H9 (cell line): ENCODE data around the gene CPB2. TPM values are rescaled to one million over a fixed set of nuclear protein-coding genes. Genes with fewer than 3 reads are reported as not detected.

Source experiments
- DNase-seq: peaks from one replicate; pipeline ENCODE4 v3.0.0-alpha.2; 2017
- H2AFZ ChIP-seq: one replicate; pipeline ENCODE4 v1.6.1; 2013; ENCODE audit warnings: mild to moderate bottlenecking, low read length, control low read depth, moderate library complexity
- H2AK5ac ChIP-seq: 2 replicates; pipeline ENCODE4 v1.6.1; 2013; ENCODE audit warnings: low read length, control low read depth, mixed read lengths; ENCODE audit not compliant: insufficient read length
- H2BK120ac ChIP-seq: one replicate; pipeline ENCODE4 v1.6.1; 2013; ENCODE audit warnings: low read depth, mild to moderate bottlenecking, low read length, control low read depth, inconsistent platforms; ENCODE audit not compliant: poor library complexity, severe bottlenecking
- H2BK12ac ChIP-seq: 2 replicates; pipeline ENCODE4 v1.6.1; 2013; ENCODE audit warnings: low read length, control low read depth, mixed read lengths, low read depth; ENCODE audit not compliant: insufficient read length
- H2BK15ac ChIP-seq: 2 replicates; pipeline ENCODE4 v1.6.1; 2013; ENCODE audit warnings: low read depth, low read length, control low read depth
- H2BK20ac ChIP-seq: one replicate; pipeline ENCODE4 v1.6.1; 2013; ENCODE audit warnings: low read depth, mild to moderate bottlenecking, low read length, control low read depth, inconsistent platforms; ENCODE audit not compliant: poor library complexity, severe bottlenecking
- H2BK5ac ChIP-seq: 2 replicates; pipeline ENCODE4 v1.6.1; 2013; ENCODE audit warnings: low read length, control low read depth, mixed read lengths; ENCODE audit not compliant: insufficient read length
- H3K14ac ChIP-seq: 2 replicates; pipeline ENCODE4 v1.6.1; 2013; ENCODE audit warnings: low read length, control low read depth; ENCODE audit not compliant: insufficient read depth
- H3K18ac ChIP-seq: 2 replicates; pipeline ENCODE4 v1.6.1; 2013; ENCODE audit warnings: low read depth, mild to moderate bottlenecking, mixed read lengths, low read length, control low read depth; ENCODE audit not compliant: insufficient read length
- H3K23ac ChIP-seq: 2 replicates; pipeline ENCODE4 v1.6.1; 2013; ENCODE audit warnings: low read length, control low read depth, mixed read lengths, low read depth; ENCODE audit not compliant: insufficient read length
- H3K23me2 ChIP-seq: 2 replicates; pipeline ENCODE4 v1.6.1; 2013; ENCODE audit warnings: low read depth, mild to moderate bottlenecking, mixed read lengths, low read length, control low read depth; ENCODE audit not compliant: insufficient read length, poor library complexity, severe bottlenecking
- H3K27ac ChIP-seq: 2 replicates; pipeline ENCODE4 v1.5.1; 2013; ENCODE audit warnings: low read length, control low read depth, mixed read lengths, low read depth; ENCODE audit not compliant: insufficient read length
- H3K27me3 ChIP-seq: 2 replicates; pipeline ENCODE4 v1.6.1; 2013; ENCODE audit warnings: low read length, control low read depth, inconsistent platforms; ENCODE audit not compliant: insufficient read depth
- H3K4ac ChIP-seq: 2 replicates; pipeline ENCODE4 v1.6.1; 2013; ENCODE audit warnings: low read depth, mild to moderate bottlenecking, control low read depth, inconsistent platforms, low read length, moderate library complexity
- H3K4me1 ChIP-seq: 2 replicates; pipeline ENCODE4 v1.6.1; 2013; ENCODE audit warnings: low read length, control low read depth, inconsistent platforms; ENCODE audit not compliant: insufficient read depth
- H3K4me2 ChIP-seq: 2 replicates; pipeline ENCODE4 v1.6.1; 2013; ENCODE audit warnings: low read length, control low read depth, mixed read lengths; ENCODE audit not compliant: insufficient read length, insufficient read depth
- H3K56ac ChIP-seq: 2 replicates; pipeline ENCODE4 v1.6.1; 2013; ENCODE audit warnings: low read depth, mild to moderate bottlenecking, mixed read lengths, low read length, control low read depth; ENCODE audit not compliant: insufficient read length
- H3K79me1 ChIP-seq: 2 replicates; pipeline ENCODE4 v1.6.1; 2013; ENCODE audit warnings: low read depth, mild to moderate bottlenecking, moderate library complexity, low read length, control low read depth, inconsistent platforms; ENCODE audit not compliant: insufficient read depth, poor library complexity, severe bottlenecking
- H3K79me2 ChIP-seq: 2 replicates; pipeline ENCODE4 v1.6.1; 2013; ENCODE audit warnings: low read length, control low read depth, inconsistent platforms; ENCODE audit not compliant: insufficient read depth
- H3K9ac ChIP-seq: 2 replicates; pipeline ENCODE4 v1.6.1; 2013; ENCODE audit warnings: low read length, control low read depth, mixed read lengths; ENCODE audit not compliant: insufficient read length; ENCODE audit errors: extremely low read depth
- H3K9me3 ChIP-seq: one replicate; pipeline ENCODE4 v1.6.1; 2013; ENCODE audit warnings: low read depth, low read length, inconsistent platforms; ENCODE audit not compliant: control insufficient read depth
- H3T11ph ChIP-seq: one replicate; pipeline ENCODE4 v1.6.1; 2013; ENCODE audit warnings: mild to moderate bottlenecking, low read length, control low read depth, inconsistent platforms
- H4K20me1 ChIP-seq: one replicate; pipeline ENCODE4 v1.6.1; 2013; ENCODE audit not compliant: control insufficient read depth, insufficient read length, insufficient read depth
- H4K5ac ChIP-seq: 2 replicates; pipeline ENCODE4 v1.6.1; 2013; ENCODE audit warnings: low read depth, mild to moderate bottlenecking, mixed read lengths, low read length, control low read depth; ENCODE audit not compliant: insufficient read length
- H4K8ac ChIP-seq: replicated peaks from 2 replicates; pipeline ENCODE4 v1.6.1; 2013; ENCODE audit warnings: low read length, control low read depth, mixed read lengths, low read depth; ENCODE audit not compliant: insufficient read length
- H4K91ac ChIP-seq: 2 replicates; pipeline ENCODE4 v1.6.1; 2013; ENCODE audit warnings: low read depth, mild to moderate bottlenecking, moderate library complexity, mixed read lengths, low read length, control low read depth; ENCODE audit not compliant: insufficient read length
- H3K27ac Mint-ChIP-seq, 3 experiments: 2 replicates in 2 of 3; 3 replicates in 1 of 3; pipeline ENCODE4 v1.8.0; 2020 to 2021; ENCODE audit warnings: mixed read lengths in 3 of 3, mild to moderate bottlenecking in 1 of 3, moderate library complexity in 1 of 3
- H3K27me3 Mint-ChIP-seq: 2 replicates; pipeline ENCODE4 v1.8.0; 2021; ENCODE audit warnings: low read depth, mild to moderate bottlenecking, moderate library complexity, mixed read lengths
- H3K36me3 Mint-ChIP-seq, 3 experiments: 2 replicates in 2 of 3; 3 replicates in 1 of 3; pipeline ENCODE4 v1.8.0; 2020 to 2021; ENCODE audit warnings: low read depth in 3 of 3, mixed read lengths in 3 of 3; ENCODE audit not compliant: insufficient read depth in 1 of 3
- H3K4me1 Mint-ChIP-seq, 2 experiments: 2 replicates each; pipeline ENCODE4 v1.8.0; 2020; ENCODE audit warnings: mixed read lengths in 2 of 2
- H3K4me3 Mint-ChIP-seq, 2 experiments: 2 replicates in 1 of 2; 3 replicates in 1 of 2; pipeline ENCODE4 v1.8.0; 2020 to 2021; ENCODE audit warnings: mild to moderate bottlenecking in 2 of 2, mixed read lengths in 2 of 2, moderate library complexity in 1 of 2
- H3K9me3 Mint-ChIP-seq, 2 experiments: 2 replicates in 1 of 2; 3 replicates in 1 of 2; pipeline ENCODE4 v1.8.0; 2020; ENCODE audit warnings: mild to moderate bottlenecking in 2 of 2, mixed read lengths in 2 of 2, moderate library complexity in 1 of 2
- WGBS: extraction: QIAGEN DNeasy Blood & Tissue Kit; methylation state at CpG from one replicate; pipeline ENCODE4 v1.1.7; 2013; ENCODE audit warnings: missing lambda C conversion rate, low lambda C conversion rate, mixed read lengths; ENCODE audit not compliant: insufficient read length; ENCODE audit errors: extremely low coverage; 5-methylcytosine and 5-hydroxymethylcytosine counted together
- total RNA-seq: library from RNA; stranded (reverse); gene quantifications from 2 replicates; pipeline ENCODE4 v1.2.1, GENCODE V29; 2021
- TF ChIP-seq, protein P1 (sequence below): fragments of 200-600 bp; sonication (generic); conservative IDR thresholded peaks from 3 replicates; pipeline ENCODE4 v1.8.0; 2021; ENCODE audit warnings: antibody characterized with exemption, mild to moderate bottlenecking

The CPB2 gene
- total RNA-seq, 1 experiment from 2014 or later: not detected

DNA sequence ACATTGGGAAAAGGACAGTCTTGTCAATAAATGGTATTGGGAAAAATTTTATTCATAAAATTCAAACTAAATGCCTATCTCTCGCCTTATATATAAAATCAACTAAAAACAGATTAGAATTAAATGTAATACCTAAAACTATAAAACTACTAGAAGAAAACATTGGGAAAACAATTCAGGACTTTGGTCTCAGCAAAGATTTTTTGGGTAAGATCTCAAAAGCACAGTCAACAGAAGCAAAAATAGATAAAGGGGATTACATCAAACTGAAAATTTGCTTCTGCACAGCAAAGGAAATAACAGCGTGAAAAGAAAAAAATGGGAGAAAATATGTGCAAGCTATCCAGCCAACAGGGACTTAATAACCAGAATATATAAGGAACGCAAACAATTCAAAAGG is 28.0 kb downstream of the CPB2 start:
- no peak overlapping the region for H2AK5ac ChIP-seq
- H3K27ac ChIP-seq: no peak overlapping the region
- no peak overlapping the region for H3K4me3 Mint-ChIP-seq
- no peak overlapping the region for H2BK120ac ChIP-seq
- H3T11ph ChIP-seq: no peak overlapping the region
- H4K91ac ChIP-seq: no peak overlapping the region
- H3K4ac ChIP-seq: no peak overlapping the region
- no peaks in the 10 kb centered on the region for H4K20me1 ChIP-seq
- no peak overlapping the region for H2BK12ac ChIP-seq
- no peaks in the 10 kb centered on the region for H3K79me1 ChIP-seq
- no peak overlapping the region for H4K8ac ChIP-seq
- no peaks in the 10 kb centered on the region for H3K4me1 Mint-ChIP-seq
- peaks cover 0 to 7% (median 0%) of the 10 kb centered on the region in 3 experiments; a peak in 1 of 7 replicates for H3K36me3 Mint-ChIP-seq
- H2BK20ac ChIP-seq: no peak overlapping the region
- DNase-seq: no peak
- no peak overlapping the region for H3K9ac ChIP-seq
- H3K23ac ChIP-seq: no peak overlapping the region
- no peak overlapping the region for H3K18ac ChIP-seq
- H4K5ac ChIP-seq: no peak overlapping the region
- H3K14ac ChIP-seq: no peak overlapping the region
- H3K9me3 Mint-ChIP-seq: peaks cover 5 to 6% of the 10 kb centered on the region in 2 experiments; a peak in 2 of 5 replicates
- no peaks in the 10 kb centered on the region for H3K27me3 ChIP-seq
- H3K9me3 ChIP-seq: no peaks in the 10 kb centered on the region
- no peaks in the 10 kb centered on the region for H3K79me2 ChIP-seq
- TF ChIP-seq, protein P1, sequence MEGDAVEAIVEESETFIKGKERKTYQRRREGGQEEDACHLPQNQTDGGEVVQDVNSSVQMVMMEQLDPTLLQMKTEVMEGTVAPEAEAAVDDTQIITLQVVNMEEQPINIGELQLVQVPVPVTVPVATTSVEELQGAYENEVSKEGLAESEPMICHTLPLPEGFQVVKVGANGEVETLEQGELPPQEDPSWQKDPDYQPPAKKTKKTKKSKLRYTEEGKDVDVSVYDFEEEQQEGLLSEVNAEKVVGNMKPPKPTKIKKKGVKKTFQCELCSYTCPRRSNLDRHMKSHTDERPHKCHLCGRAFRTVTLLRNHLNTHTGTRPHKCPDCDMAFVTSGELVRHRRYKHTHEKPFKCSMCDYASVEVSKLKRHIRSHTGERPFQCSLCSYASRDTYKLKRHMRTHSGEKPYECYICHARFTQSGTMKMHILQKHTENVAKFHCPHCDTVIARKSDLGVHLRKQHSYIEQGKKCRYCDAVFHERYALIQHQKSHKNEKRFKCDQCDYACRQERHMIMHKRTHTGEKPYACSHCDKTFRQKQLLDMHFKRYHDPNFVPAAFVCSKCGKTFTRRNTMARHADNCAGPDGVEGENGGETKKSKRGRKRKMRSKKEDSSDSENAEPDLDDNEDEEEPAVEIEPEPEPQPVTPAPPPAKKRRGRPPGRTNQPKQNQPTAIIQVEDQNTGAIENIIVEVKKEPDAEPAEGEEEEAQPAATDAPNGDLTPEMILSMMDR: no peak
- no CpG with 5 or more reads among the region's 3 CpGs for WGBS
- H3K4me1 ChIP-seq: no peaks in the 10 kb centered on the region
- H3K23me2 ChIP-seq: no peaks in the 10 kb centered on the region
- H3K27ac Mint-ChIP-seq: no peak overlapping the region
- H2BK15ac ChIP-seq: no peak overlapping the region
- H3K27me3 Mint-ChIP-seq: peaks cover 7% of the 10 kb centered on the region; the same call in 1 of the 2 replicates
- H2AFZ ChIP-seq: no peak overlapping the region
- H3K4me2 ChIP-seq: no peak overlapping the region
- H3K56ac ChIP-seq: no peak overlapping the region
- no peak overlapping the region for H2BK5ac ChIP-seq
